WTC11 (cell line): Measurements from ENCODE around the gene KMT2D. TPM values are rescaled to one million over a fixed set of nuclear protein-coding genes. Genes with fewer than 3 reads are reported as not detected.

Experiments
- ATAC-seq: fragments of 200-7000 bp; cut with Tn5 transposase; 2 replicates; pipeline ENCODE4 v1.10.0; 2021; ENCODE audit warnings: mild to moderate bottlenecking, moderate library complexity
- CTCF ChIA-PET: fragments of 300-600 bp; sonication (Branson Sonifier 250); formaldehyde crosslinking; loops from one replicate; lab custom pipeline; 2021; ENCODE audit warnings: antibody characterized with exemption; lab: Charles Lee
- POLR2A ChIA-PET: fragments of 350-600 bp; sonication (Branson Sonifier 250); formaldehyde crosslinking; loops from one replicate; lab custom pipeline; 2021; ENCODE audit warnings: antibody characterized with exemption; lab: Charles Lee
- DNase-seq: peaks from one replicate; pipeline ENCODE4 v3.0.0; 2021; ENCODE audit warnings: low spot score
- H3K27ac Mint-ChIP-seq: 2 replicates; pipeline ENCODE4 v1.8.0; 2021; ENCODE audit warnings: mixed read lengths
- H3K27me3 Mint-ChIP-seq: 2 replicates; pipeline ENCODE4 v1.8.0; 2021; ENCODE audit warnings: low read depth, mild to moderate bottlenecking, moderate library complexity, mixed read lengths
- H3K36me3 Mint-ChIP-seq: 2 replicates; pipeline ENCODE4 v1.8.0; 2021; ENCODE audit warnings: mixed read lengths
- H3K4me1 Mint-ChIP-seq: 2 replicates; pipeline ENCODE4 v1.8.0; 2022; ENCODE audit warnings: mixed read lengths
- H3K4me3 Mint-ChIP-seq: 2 replicates; pipeline ENCODE4 v1.8.0; 2021; ENCODE audit warnings: mild to moderate bottlenecking, moderate library complexity, mixed read lengths
- H3K9me3 Mint-ChIP-seq: 2 replicates; pipeline ENCODE4 v1.8.0; 2021; ENCODE audit warnings: mixed read lengths
- AFF4 ChIP-seq: sonication (generic); formaldehyde crosslinking; IDR thresholded peaks from 2 replicates; pipeline ENCODE4 v1.8.1; 2023; ENCODE audit warnings: mild to moderate bottlenecking, missing genetic modification reagents, borderline replicate concordance
- AR ChIP-seq: fragments of 250-450 bp; sonication (Bioruptor Pico); IDR thresholded peaks from 2 replicates; pipeline ENCODE4 v1.9.0; 2021; ENCODE audit warnings: mild to moderate bottlenecking
- ATF6 ChIP-seq: sonication (generic); formaldehyde crosslinking; IDR thresholded peaks from 2 replicates; pipeline ENCODE4 v1.8.1; 2023; ENCODE audit warnings: mild to moderate bottlenecking, missing genetic modification reagents
- CTCF ChIP-seq: fragments of 200-600 bp; IDR thresholded peaks from 2 replicates; pipeline ENCODE4 v1.8.0; 2022; ENCODE audit warnings: antibody characterized with exemption
- EMX1 ChIP-seq: fragments of 250-450 bp; sonication (Bioruptor Pico); IDR thresholded peaks from 2 replicates; pipeline ENCODE4 v1.8.0; 2021; ENCODE audit warnings: mild to moderate bottlenecking
- GTF2I ChIP-seq: fragments of 250-450 bp; sonication (Bioruptor Pico); conservative IDR thresholded peaks from 2 replicates; pipeline ENCODE4 v1.4.0; 2021; ENCODE audit warnings: mild to moderate bottlenecking
- IRF2 ChIP-seq: sonication (generic); formaldehyde crosslinking; IDR thresholded peaks from 2 replicates; pipeline ENCODE4 v1.8.0; 2022; ENCODE audit warnings: low read depth, missing genetic modification reagents, borderline replicate concordance
- JUN ChIP-seq: sonication (generic); formaldehyde crosslinking; IDR thresholded peaks from 2 replicates; pipeline ENCODE4 v1.8.0; 2023; ENCODE audit warnings: mild to moderate bottlenecking, missing genetic modification reagents
- NFYB ChIP-seq: sonication (generic); formaldehyde crosslinking; conservative IDR thresholded peaks from 2 replicates; pipeline ENCODE4 v1.8.0; 2022; ENCODE audit warnings: low read depth, missing genetic modification reagents
- NR2C2 ChIP-seq: sonication (generic); formaldehyde crosslinking; IDR thresholded peaks from 2 replicates; pipeline ENCODE4 v1.8.0; 2022; ENCODE audit warnings: mild to moderate bottlenecking, missing genetic modification reagents
- OVOL2 ChIP-seq: fragments of 250-450 bp; sonication (Bioruptor Pico); IDR thresholded peaks from 2 replicates; pipeline ENCODE4 v1.9.0; 2021; ENCODE audit warnings: mild to moderate bottlenecking, borderline replicate concordance
- PRDM15 ChIP-seq: sonication (generic); formaldehyde crosslinking; IDR thresholded peaks from 2 replicates; pipeline ENCODE4 v1.8.0; 2022; ENCODE audit warnings: missing genetic modification reagents
- SMAD3 ChIP-seq: sonication (generic); formaldehyde crosslinking; IDR thresholded peaks from 2 replicates; pipeline ENCODE4 v1.8.0; 2022; ENCODE audit warnings: missing genetic modification reagents, mild to moderate bottlenecking, borderline replicate concordance
- TCF7 ChIP-seq: sonication (generic); formaldehyde crosslinking; IDR thresholded peaks from 2 replicates; pipeline ENCODE4 v1.8.0; 2022; ENCODE audit warnings: mild to moderate bottlenecking, low read depth, missing genetic modification reagents, moderate library complexity
- TEAD1 ChIP-seq: sonication (generic); formaldehyde crosslinking; IDR thresholded peaks from 2 replicates; pipeline ENCODE4 v1.8.0; 2022; ENCODE audit warnings: mild to moderate bottlenecking, missing genetic modification reagents
- TEAD4 ChIP-seq: sonication (generic); formaldehyde crosslinking; IDR thresholded peaks from 2 replicates; pipeline ENCODE4 v1.8.0; 2022; ENCODE audit warnings: mild to moderate bottlenecking, missing genetic modification reagents
- TP53 ChIP-seq: sonication (generic); formaldehyde crosslinking; IDR thresholded peaks from 2 replicates; pipeline ENCODE4 v1.8.1; 2023; ENCODE audit warnings: mild to moderate bottlenecking, missing genetic modification reagents
- ZNF232 ChIP-seq: sonication (generic); formaldehyde crosslinking; IDR thresholded peaks from 2 replicates; pipeline ENCODE4 v1.8.0; 2022; ENCODE audit warnings: mild to moderate bottlenecking, missing genetic modification reagents
- total RNA-seq: library from RNA; stranded (reverse); gene quantifications from 3 replicates; pipeline ENCODE4 v1.2.3, GENCODE V29; 2021

KMT2D gene
- total RNA-seq, 1 experiment from 2014 or later = 101 TPM

DNA sequence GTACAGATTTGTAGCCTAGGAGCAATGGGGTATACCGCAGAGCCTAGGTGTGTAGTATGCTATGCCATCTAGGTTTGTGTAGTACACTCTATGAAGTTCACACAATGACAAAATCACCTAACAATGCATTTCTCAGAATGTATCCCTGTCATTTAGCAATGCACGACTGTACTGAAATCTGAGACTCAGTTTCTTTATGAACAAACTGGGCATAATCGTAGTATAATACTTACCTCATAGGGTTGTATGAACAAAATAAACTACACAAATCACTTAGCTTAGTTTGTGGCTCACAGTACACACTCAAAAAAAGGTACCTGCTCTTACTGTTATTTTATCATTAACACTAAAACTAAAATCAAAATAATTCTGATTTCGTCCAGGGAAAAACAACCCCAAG is 35.1 kb downstream of the KMT2D start (continued):
- no peak for TF ChIP-seq PRDM15 (CRISPR knock-in tag)
- TF ChIP-seq, all 79 proteins: peak for 0

- Mint-ChIP-seq H3K4me1 (peaks cover 5% of the 10 kb centered on the region), H3K27me3 (no peaks in the 10 kb centered on the region), H3K36me3 (peaks cover 58% of the 10 kb centered on the region), H3K4me3 (no peak overlapping the region), H3K9me3 (no peaks in the 10 kb centered on the region), H3K27ac (no peak overlapping the region)
- DNase-seq (no peak), ATAC-seq (no peak)
- TF ChIP-seq OVOL2 (no peak), IRF2 (CRISPR knock-in tag) (no peak), TCF7 (no peak)
- ChIA-PET CTCF (interaction anchor here (1.4 to 2.2 kb wide), 2 partner anchors 19 to 64 kb away, joined by 5 to 12 read pairs; no protein-coding TSS in a partner anchor), POLR2A (no interaction called here)
These were observed 36.1 kb downstream of the KMT2D start for GRCh38 chr12:49024543-49024942.

DNA sequence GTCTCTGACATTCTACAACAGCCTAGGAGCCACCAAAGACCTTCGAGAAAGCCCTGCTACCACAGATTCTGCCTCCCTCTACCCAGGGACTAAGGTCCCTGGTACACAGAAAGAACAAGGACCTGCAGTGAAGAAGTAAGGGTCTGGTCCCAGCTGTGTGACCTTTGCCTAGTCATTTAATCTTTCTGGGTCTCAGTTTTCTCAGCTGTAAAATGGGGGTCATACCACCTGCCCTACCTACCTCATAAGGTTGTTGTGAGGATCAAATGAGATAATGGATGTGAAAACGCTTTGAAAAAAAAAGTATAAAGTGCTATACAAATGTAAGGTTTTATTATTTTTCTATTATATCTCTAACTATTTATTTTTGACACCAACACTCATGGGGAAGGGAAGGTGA is 36.8 kb downstream of the KMT2D start:
- ChIA-PET CTCF (interaction anchor here (1.0 to 1.4 kb wide), 3 partner anchors 20 to 65 kb away, joined by 3 to 5 read pairs (median 4); partner anchors contain the start of gene DDN), POLR2A (no interaction called here)
- Mint-ChIP-seq H3K4me1 (peaks cover 9% of the 10 kb centered on the region), H3K4me3 (no peak overlapping the region), H3K27me3 (no peaks in the 10 kb centered on the region), H3K36me3 (peaks cover 52% of the 10 kb centered on the region), H3K27ac (no peak overlapping the region), H3K9me3 (no peaks in the 10 kb centered on the region)
- ATAC-seq = no peak
- no peak for DNase-seq
- TF ChIP-seq ATF6 (CRISPR knock-in tag) (no peak), JUN (CRISPR knock-in tag) (no peak), AR (CRISPR knock-in tag) (no peak), AFF4 (CRISPR knock-in tag) (no peak), TP53 (CRISPR knock-in tag) (no peak), OVOL2 (no peak), EMX1 (no peak), CTCF (no peak), TEAD1 (CRISPR knock-in tag) (no peak), SMAD3 (CRISPR knock-in tag) (no peak), ZNF232 (CRISPR knock-in tag) (no peak), TEAD4 (CRISPR knock-in tag) (no peak), NFYB (CRISPR knock-in tag) (no peak), NR2C2 (CRISPR knock-in tag) (no peak), GTF2I (CRISPR knock-in tag) (no peak)
